ENCODE measurements around the gene PGBD5. TPM values are rescaled to one million over a fixed set of nuclear protein-coding genes. Genes with fewer than 3 reads are reported as not detected.
"Not testable (repeated sequence)": the region's sequence is repeated elsewhere in the genome, so short reads cannot be mapped to it uniquely, and the experiment has no call there.

Gene PGBD5
- total and polyA plus RNA-seq, 4 donors, result 0.31 to 0.99 (median 0.57) TPM

GRCh38 chr1:230406727-230407126 lies 19.4 kb downstream of the PGBD5 start:
- H3K4me3 ChIP-seq (ENCODE audit: low read length in 2 of 2); ATAC-seq (ENCODE audit: low FRiP score); intact Hi-C loops (cut with DNase I); H3K27me3 ChIP-seq (ENCODE audit: control insufficient read depth in 1 of 2, insufficient read depth in 2 of 2, low read length in 1 of 2); H3K4me1 ChIP-seq (ENCODE audit: control insufficient read depth in 1 of 2, insufficient read depth in 2 of 2, low read length in 2 of 2); H3K27ac ChIP-seq (ENCODE audit: low read depth in 1 of 2, low read length in 2 of 2); H3K36me3 ChIP-seq (ENCODE audit: control insufficient read depth in 1 of 2, insufficient read depth in 2 of 2, low read length in 1 of 2); H3K9me3 ChIP-seq (ENCODE audit: control insufficient read depth, low read length); DNase-seq: not testable (repeated sequence)
- WGBS, 2 donors, result 86 to 87% methylated on average over 11 of the region's 11 CpGs

DNA sequence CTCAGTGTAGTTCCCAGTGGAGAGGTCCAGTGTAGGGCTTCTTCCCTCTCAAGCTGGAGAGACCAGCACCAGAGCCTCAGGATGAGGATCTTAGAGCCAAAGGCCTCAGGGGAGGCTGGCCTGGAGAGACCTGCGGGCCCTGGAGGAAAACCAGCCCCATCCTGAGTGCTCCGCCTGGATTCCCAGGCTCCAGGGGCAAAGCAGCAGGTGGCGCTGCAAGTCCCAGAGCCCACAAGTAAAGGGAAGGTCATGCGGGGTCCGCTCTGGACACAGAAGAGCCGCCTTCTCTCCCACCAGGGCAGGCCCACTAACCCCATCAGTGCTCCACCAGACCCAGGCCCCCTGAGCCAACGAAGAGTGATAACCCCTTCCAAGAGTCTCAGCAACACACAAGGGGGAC lies 22.7 kb downstream of the PGBD5 start:
- no peaks in the 10 kb centered on the region for H3K36me3 ChIP-seq (ENCODE audit: control insufficient read depth in 1 of 2, insufficient read depth in 2 of 2, low read length in 1 of 2)
- no peak overlapping the region for H3K4me3 ChIP-seq (ENCODE audit: low read length in 2 of 2)
- 94 to 95% methylated on average over 6 to 7 of the region's 7 CpGs for WGBS, 2 donors
- no peak for ATAC-seq (ENCODE audit: low FRiP score)
- H3K27ac ChIP-seq (ENCODE audit: low read depth in 1 of 2, low read length in 2 of 2), result no peak overlapping the region
- H3K4me1 ChIP-seq (ENCODE audit: control insufficient read depth in 1 of 2, insufficient read depth in 2 of 2, low read length in 2 of 2), result no peaks in the 10 kb centered on the region
- intact Hi-C loops (cut with DNase I), result no loop called here
- H3K27me3 ChIP-seq (ENCODE audit: control insufficient read depth in 1 of 2, insufficient read depth in 2 of 2, low read length in 1 of 2), result no peaks in the 10 kb centered on the region
- no peak for DNase-seq
- no peaks in the 10 kb centered on the region for H3K9me3 ChIP-seq (ENCODE audit: control insufficient read depth, low read length)

- WGBS, 2 donors, result 29 to 39% methylated on average over 8 of the region's 8 CpGs
- no peaks in the 10 kb centered on the region for H3K9me3 ChIP-seq (ENCODE audit: control insufficient read depth, low read length)
- H3K36me3 ChIP-seq (ENCODE audit: control insufficient read depth in 1 of 2, insufficient read depth in 2 of 2, low read length in 1 of 2), result no peaks in the 10 kb centered on the region
- H3K4me1 ChIP-seq (ENCODE audit: control insufficient read depth in 1 of 2, insufficient read depth in 2 of 2, low read length in 2 of 2), result no peaks in the 10 kb centered on the region
- ATAC-seq (ENCODE audit: low FRiP score) (no peak), DNase-seq (no peak)
- no peaks in the 10 kb centered on the region for H3K27me3 ChIP-seq (ENCODE audit: control insufficient read depth in 1 of 2, insufficient read depth in 2 of 2, low read length in 1 of 2)
- intact Hi-C loops (cut with DNase I), result no loop called here
- H3K27ac ChIP-seq (ENCODE audit: low read depth in 1 of 2, low read length in 2 of 2), result no peak overlapping the region
- no peak overlapping the region for H3K4me3 ChIP-seq (ENCODE audit: low read length in 2 of 2)
Observed at GRCh38 chr1:230401763-230402294, 24.3 kb downstream of the PGBD5 start.

GRCh38 chr1:230401101-230401500 lies 25.0 kb downstream of the PGBD5 start:
- H3K27ac ChIP-seq (ENCODE audit: low read depth in 1 of 2, low read length in 2 of 2), result no peak overlapping the region
- intact Hi-C loops (cut with DNase I), result no loop called here
- H3K4me1 ChIP-seq (ENCODE audit: control insufficient read depth in 1 of 2, insufficient read depth in 2 of 2, low read length in 2 of 2), result no peaks in the 10 kb centered on the region
- ATAC-seq (ENCODE audit: low FRiP score) (no peak), DNase-seq (no peak)
- 96 to 99% methylated on average over 14 of the region's 14 CpGs for WGBS, 2 donors
- no peaks in the 10 kb centered on the region for H3K9me3 ChIP-seq (ENCODE audit: control insufficient read depth, low read length)
- H3K36me3 ChIP-seq (ENCODE audit: control insufficient read depth in 1 of 2, insufficient read depth in 2 of 2, low read length in 1 of 2), result no peaks in the 10 kb centered on the region
- no peaks in the 10 kb centered on the region for H3K27me3 ChIP-seq (ENCODE audit: control insufficient read depth in 1 of 2, insufficient read depth in 2 of 2, low read length in 1 of 2)
- H3K4me3 ChIP-seq (ENCODE audit: low read length in 2 of 2), result no peak overlapping the region

- intact Hi-C loops (cut with DNase I), result no loop called here
- Histone ChIP-seq H3K4me3 (ENCODE audit: low read length in 2 of 2) (no peak overlapping the region), H3K27ac (ENCODE audit: low read depth in 1 of 2, low read length in 2 of 2) (no peak overlapping the region), H3K9me3 (ENCODE audit: control insufficient read depth, low read length) (no peaks in the 10 kb centered on the region), H3K4me1 (ENCODE audit: control insufficient read depth in 1 of 2, insufficient read depth in 2 of 2, low read length in 2 of 2) (no peaks in the 10 kb centered on the region), H3K36me3 (ENCODE audit: control insufficient read depth in 1 of 2, insufficient read depth in 2 of 2, low read length in 1 of 2) (no peaks in the 10 kb centered on the region), H3K27me3 (ENCODE audit: control insufficient read depth in 1 of 2, insufficient read depth in 2 of 2, low read length in 1 of 2) (no peaks in the 10 kb centered on the region)
- DNase-seq (no peak), ATAC-seq (ENCODE audit: low FRiP score) (no peak)
- WGBS, 2 donors, result 90 to 95% methylated on average over 8 of the region's 8 CpGs
Observed at GRCh38 chr1:230400007-230400344, 26.2 kb downstream of the PGBD5 start.

GRCh38 chr1:230399321-230400006 lies 26.7 kb downstream of the PGBD5 start:
- no peaks in the 10 kb centered on the region for H3K9me3 ChIP-seq (ENCODE audit: control insufficient read depth, low read length)
- H3K27ac ChIP-seq (ENCODE audit: low read depth in 1 of 2, low read length in 2 of 2), result no peak overlapping the region
- intact Hi-C loops (cut with DNase I), result no loop called here
- no peak for DNase-seq
- WGBS, 2 donors, result 92 to 94% methylated on average over 22 of the region's 22 CpGs
- ATAC-seq (ENCODE audit: low FRiP score), result no peak
- H3K4me1 ChIP-seq (ENCODE audit: control insufficient read depth in 1 of 2, insufficient read depth in 2 of 2, low read length in 2 of 2), result no peaks in the 10 kb centered on the region
- H3K4me3 ChIP-seq (ENCODE audit: low read length in 2 of 2), result no peak overlapping the region
- H3K27me3 ChIP-seq (ENCODE audit: control insufficient read depth in 1 of 2, insufficient read depth in 2 of 2, low read length in 1 of 2), result no peaks in the 10 kb centered on the region
- H3K36me3 ChIP-seq (ENCODE audit: control insufficient read depth in 1 of 2, insufficient read depth in 2 of 2, low read length in 1 of 2), result no peaks in the 10 kb centered on the region

- WGBS, 2 donors, result 95 to 97% methylated on average over 8 of the region's 8 CpGs
- Histone ChIP-seq H3K4me3 (ENCODE audit: low read length in 2 of 2) (no peak overlapping the region), H3K27me3 (ENCODE audit: control insufficient read depth in 1 of 2, insufficient read depth in 2 of 2, low read length in 1 of 2) (no peaks in the 10 kb centered on the region), H3K4me1 (ENCODE audit: control insufficient read depth in 1 of 2, insufficient read depth in 2 of 2, low read length in 2 of 2) (no peaks in the 10 kb centered on the region), H3K36me3 (ENCODE audit: control insufficient read depth in 1 of 2, insufficient read depth in 2 of 2, low read length in 1 of 2) (no peaks in the 10 kb centered on the region), H3K27ac (ENCODE audit: low read depth in 1 of 2, low read length in 2 of 2) (no peak overlapping the region), H3K9me3 (ENCODE audit: control insufficient read depth, low read length) (no peaks in the 10 kb centered on the region)
- intact Hi-C loops (cut with DNase I), result no loop called here
- ATAC-seq (ENCODE audit: low FRiP score), result no peak
- DNase-seq, result no peak
Observed at GRCh38 chr1:230398856-230399255, 27.3 kb downstream of the PGBD5 start.

GRCh38 chr1:230396966-230397365 lies 29.2 kb downstream of the PGBD5 start:
- no peak overlapping the region for H3K4me3 ChIP-seq (ENCODE audit: low read length in 2 of 2)
- H3K9me3 ChIP-seq (ENCODE audit: control insufficient read depth, low read length), result no peaks in the 10 kb centered on the region
- intact Hi-C loops (cut with DNase I), result no loop called here
- no peak for ATAC-seq (ENCODE audit: low FRiP score)
- H3K27me3 ChIP-seq (ENCODE audit: control insufficient read depth in 1 of 2, insufficient read depth in 2 of 2, low read length in 1 of 2), result no peaks in the 10 kb centered on the region
- no peak overlapping the region for H3K27ac ChIP-seq (ENCODE audit: low read depth in 1 of 2, low read length in 2 of 2)
- H3K4me1 ChIP-seq (ENCODE audit: control insufficient read depth in 1 of 2, insufficient read depth in 2 of 2, low read length in 2 of 2), result no peaks in the 10 kb centered on the region
- DNase-seq, result no peak
- WGBS, 2 donors, result 95 to 96% methylated on average over 10 of the region's 10 CpGs
- H3K36me3 ChIP-seq (ENCODE audit: control insufficient read depth in 1 of 2, insufficient read depth in 2 of 2, low read length in 1 of 2), result no peaks in the 10 kb centered on the region

DNA sequence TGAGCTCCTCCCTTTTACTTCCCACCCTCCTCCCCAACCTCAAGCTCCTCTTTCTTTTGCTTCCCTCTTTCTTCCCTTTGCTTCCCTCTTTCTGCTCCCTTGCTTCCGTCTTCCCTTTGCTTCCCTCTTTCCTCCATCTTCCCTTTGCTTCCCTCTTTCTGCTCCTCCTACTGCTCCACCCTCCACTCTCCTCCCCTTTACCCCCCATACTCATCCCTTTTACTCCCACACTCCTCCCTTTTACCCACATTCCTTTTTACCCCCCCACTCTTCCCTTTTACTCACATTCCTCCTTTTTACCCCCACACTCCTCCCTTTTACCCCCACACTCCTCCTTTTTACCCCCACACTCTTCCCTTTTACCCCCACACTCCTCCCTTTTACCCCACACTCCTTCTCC lies 30.2 kb downstream of the PGBD5 start:
- no peaks in the 10 kb centered on the region for H3K4me1 ChIP-seq (ENCODE audit: control insufficient read depth in 1 of 2, insufficient read depth in 2 of 2, low read length in 2 of 2)
- no peaks in the 10 kb centered on the region for H3K27me3 ChIP-seq (ENCODE audit: control insufficient read depth in 1 of 2, insufficient read depth in 2 of 2, low read length in 1 of 2)
- no peak for DNase-seq
- 75 to 85% methylated on average over 1 of the region's 1 CpG for WGBS, 2 donors
- H3K36me3 ChIP-seq (ENCODE audit: control insufficient read depth in 1 of 2, insufficient read depth in 2 of 2, low read length in 1 of 2), result no peaks in the 10 kb centered on the region
- no peaks in the 10 kb centered on the region for H3K9me3 ChIP-seq (ENCODE audit: control insufficient read depth, low read length)
- H3K4me3 ChIP-seq (ENCODE audit: low read length in 2 of 2), result no peak overlapping the region
- intact Hi-C loops (cut with DNase I), result no loop called here
- no peak for ATAC-seq (ENCODE audit: low FRiP score)
- no peak overlapping the region for H3K27ac ChIP-seq (ENCODE audit: low read depth in 1 of 2, low read length in 2 of 2)

All from aorta (tissue), 5 donors.